Measurements from ENCODE around the gene PARD3B.
A peak's percentile ranks its signal among the peaks of the same experiment; 100 is the strongest.

The PARD3B gene

DNA sequence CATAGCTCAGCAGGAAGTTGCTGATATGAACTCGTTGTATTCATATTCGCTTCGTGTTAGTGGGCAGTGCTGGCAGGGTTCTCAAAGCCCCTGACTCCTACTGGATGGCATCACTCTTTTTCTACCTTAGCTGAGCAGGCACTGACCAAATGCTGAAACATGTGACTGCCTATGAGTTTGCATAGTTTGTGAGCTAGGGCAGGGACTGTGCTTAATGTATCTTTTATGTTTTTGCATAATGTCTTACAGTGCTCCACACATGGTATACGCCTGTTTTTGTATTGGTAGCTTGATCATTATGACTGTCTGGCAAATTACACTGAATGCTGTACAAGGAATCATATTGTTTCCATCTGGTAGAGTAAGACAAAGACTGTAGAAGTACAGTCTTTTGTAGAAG is 305.3 kb downstream of the PARD3B start:
- no peak for TF ChIP-seq CTCF (conservative IDR thresholded peaks at IDR 0.05; ENCODE audit: low read depth, low read length)
- DNase-seq (ENCODE audit: low read depth) = no peak
- no peak overlapping the region for H3K4me3 ChIP-seq (ENCODE audit: low read length)

GRCh38 chr2:204853905-204854304 is 308.6 kb downstream of the PARD3B start:
- DNase-seq (ENCODE audit: low read depth) = no peak
- no peak overlapping the region for H3K4me3 ChIP-seq (ENCODE audit: low read length)
- no peak for TF ChIP-seq CTCF (conservative IDR thresholded peaks at IDR 0.05; ENCODE audit: low read depth, low read length)

- peak; percentile 10 for TF ChIP-seq CTCF (conservative IDR thresholded peaks at IDR 0.05; ENCODE audit: low read depth, low read length)
- DNase-seq (ENCODE audit: low read depth) = no peak
- no peak overlapping the region for H3K4me3 ChIP-seq (ENCODE audit: low read length)
Measured at GRCh38 chr2:204860274-204860673, 315.0 kb downstream of the PARD3B start.

- no peak overlapping the region for H3K4me3 ChIP-seq (ENCODE audit: low read length)
- no peak for TF ChIP-seq CTCF (conservative IDR thresholded peaks at IDR 0.05; ENCODE audit: low read depth, low read length)
- no peak for DNase-seq (ENCODE audit: low read depth)
Measured at GRCh38 chr2:204862809-204863208, 317.5 kb downstream of the PARD3B start.

- no peak for DNase-seq (ENCODE audit: low read depth)
- H3K4me3 ChIP-seq (ENCODE audit: low read length) = no peak overlapping the region
- no peak for TF ChIP-seq CTCF (conservative IDR thresholded peaks at IDR 0.05; ENCODE audit: low read depth, low read length)
Measured at GRCh38 chr2:204863336-204863735, 318.1 kb downstream of the PARD3B start.

DNA sequence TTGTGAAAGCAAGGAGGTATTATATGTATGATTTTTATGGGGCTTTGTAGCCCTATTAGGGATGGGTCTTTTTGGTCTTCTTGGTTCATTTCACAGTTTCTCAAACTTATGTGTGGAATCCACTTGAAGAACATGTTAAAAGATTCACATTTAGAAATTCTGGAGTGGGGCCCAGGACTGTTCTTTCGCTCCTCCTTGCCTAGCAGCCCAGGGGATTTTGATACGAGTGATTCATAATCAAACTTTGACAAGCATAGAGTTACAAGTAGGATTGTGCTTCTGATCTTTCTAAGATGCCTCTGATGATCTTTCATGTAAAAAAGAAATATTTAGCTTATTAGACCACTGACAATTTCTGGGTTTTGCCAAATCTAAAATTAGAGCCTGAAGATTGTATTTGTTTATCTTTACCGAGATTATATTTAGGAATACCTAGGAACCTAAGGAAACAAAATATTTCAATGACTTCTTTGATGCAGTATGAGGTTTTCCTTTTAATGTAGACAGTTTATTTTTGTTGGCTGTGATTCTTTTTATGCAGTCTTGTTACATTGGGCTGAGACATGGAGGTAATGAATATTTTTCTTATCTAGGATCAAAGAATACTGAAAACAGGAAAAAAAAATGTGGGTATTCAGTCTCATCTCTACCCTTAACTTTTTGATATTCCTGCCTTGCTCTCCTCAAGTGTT is 324.0 kb downstream of the PARD3B start:
- no peak for DNase-seq (ENCODE audit: low read depth)
- TF ChIP-seq CTCF (conservative IDR thresholded peaks at IDR 0.05; ENCODE audit: low read depth, low read length) = no peak
- H3K4me3 ChIP-seq (ENCODE audit: low read length) = no peak overlapping the region

GRCh38 chr2:204870053-204870452 is 324.8 kb downstream of the PARD3B start:
- no peak overlapping the region for H3K4me3 ChIP-seq (ENCODE audit: low read length)
- DNase-seq (ENCODE audit: low read depth) = no peak
- no peak for TF ChIP-seq CTCF (conservative IDR thresholded peaks at IDR 0.05; ENCODE audit: low read depth, low read length)

All from retinal pigment epithelial cell (primary cell).